Measurements from ENCODE around the gene ZFHX2. TPM values are rescaled to one million over a fixed set of nuclear protein-coding genes. Genes with fewer than 3 reads are reported as not detected.
A peak's percentile ranks its signal among the peaks of the same experiment; 100 is the strongest.

ZFHX2 gene
- total and polyA plus RNA-seq, 2 of the 13 experiments (the other 11 are each of a cell fraction or from before 2014, with no cell fraction given), result 0.17 to 0.44 TPM

- TF ChIP-seq PBX2 (CRISPR knock-in tag; IDR thresholded peaks at IDR 0.05) (no peak), RFXANK (CRISPR knock-in tag; IDR thresholded peaks at IDR 0.05) (no peak), ZFY (CRISPR knock-in tag; IDR thresholded peaks at IDR 0.05) (0 out of 2 replicates have a peak, but pooled peaks have one; percentile 23), HBP1 (CRISPR knock-in tag; IDR thresholded peaks at IDR 0.05; ENCODE audit: low read depth) (no peak), ZNF30 (CRISPR knock-in tag; IDR thresholded peaks at IDR 0.05) (no peak), SMARCC2 (IDR thresholded peaks at IDR 0.05) (no peak), BCLAF1 (IDR thresholded peaks at IDR 0.05) (no peak), GFI1 (CRISPR knock-in tag; IDR thresholded peaks at IDR 0.05; ENCODE audit: borderline replicate concordance) (no peak), ZNF543 (CRISPR knock-in tag; IDR thresholded peaks at IDR 0.05) (no peak), NFIC (IDR thresholded peaks at IDR 0.05; ENCODE audit: low read length) (no peak), ZNF484 (CRISPR knock-in tag; IDR thresholded peaks at IDR 0.05; ENCODE audit: borderline replicate concordance, low read depth) (no peak), ZFP36 (IDR thresholded peaks at IDR 0.05; ENCODE audit: borderline replicate concordance, low read depth, low read length, partially characterized antibody) (no peak), TARDBP (CRISPR knock-in tag; IDR thresholded peaks at IDR 0.05) (no peak), NFIB (CRISPR knock-in tag; IDR thresholded peaks at IDR 0.05; ENCODE audit: borderline replicate concordance) (no peak)
Observed at GRCh38 chr14:23565626-23566025, 14.1 kb upstream of the ZFHX2 start (continued).

All from HepG2 (cell line).